ENCODE measurements around the gene PTPRT.

PTPRT gene

GRCh38 chr20:42961771-42962170 is 227.9 kb downstream of the PTPRT start:
- H3K4me2 ChIP-seq (ENCODE audit: low read depth, low read length, poor library complexity, severe bottlenecking): no peak overlapping the region
- no peaks in the 10 kb centered on the region for H3K79me2 ChIP-seq (ENCODE audit: insufficient read depth, low read length)
- no peaks in the 10 kb centered on the region for H3K9me3 ChIP-seq (ENCODE audit: insufficient read depth, low read length)
- no peak overlapping the region for H2AFZ ChIP-seq (ENCODE audit: low read depth, low read length, severe bottlenecking)
- H4K20me1 ChIP-seq (ENCODE audit: low read depth, low read length): no peaks in the 10 kb centered on the region
- no peaks in the 10 kb centered on the region for H3K9me2 ChIP-seq (replicated peaks; ENCODE audit: insufficient read depth, low read length)
- TF ChIP-seq CTCF (IDR thresholded peaks at IDR 0.05; ENCODE audit: insufficient read depth, low read length, poor library complexity, severe bottlenecking): no peak
- no peak for TF ChIP-seq EZH2phosphoT487 (conservative IDR thresholded peaks at IDR 0.05; ENCODE audit: low read length)
- H3K9ac ChIP-seq (ENCODE audit: low read length): no peak overlapping the region
- no peak overlapping the region for H3K4me3 ChIP-seq (ENCODE audit: insufficient read depth, low read length, poor library complexity, severe bottlenecking)
- no peaks in the 10 kb centered on the region for H3K27me3 ChIP-seq (ENCODE audit: low read length)
- no peak overlapping the region for H3K27ac ChIP-seq (ENCODE audit: low read depth, low read length)
- no peaks in the 10 kb centered on the region for H3K36me3 ChIP-seq (ENCODE audit: low read length)
- no peaks in the 10 kb centered on the region for H3F3A ChIP-seq (ENCODE audit: insufficient read depth)

GRCh38 chr20:42959996-42960395 is 229.7 kb downstream of the PTPRT start:
- TF ChIP-seq CTCF (IDR thresholded peaks at IDR 0.05; ENCODE audit: insufficient read depth, low read length, poor library complexity, severe bottlenecking) (no peak), EZH2phosphoT487 (conservative IDR thresholded peaks at IDR 0.05; ENCODE audit: low read length) (no peak)
- Histone ChIP-seq H3K27me3 (ENCODE audit: low read length) (no peaks in the 10 kb centered on the region), H3K36me3 (ENCODE audit: low read length) (no peaks in the 10 kb centered on the region), H3K27ac (ENCODE audit: low read depth, low read length) (no peak overlapping the region), H3K79me2 (ENCODE audit: insufficient read depth, low read length) (no peaks in the 10 kb centered on the region), H3K9ac (ENCODE audit: low read length) (no peak overlapping the region), H3K4me2 (ENCODE audit: low read depth, low read length, poor library complexity, severe bottlenecking) (no peak overlapping the region), H3K9me3 (ENCODE audit: insufficient read depth, low read length) (no peaks in the 10 kb centered on the region), H3F3A (ENCODE audit: insufficient read depth) (no peaks in the 10 kb centered on the region), H2AFZ (ENCODE audit: low read depth, low read length, severe bottlenecking) (no peak overlapping the region), H3K4me3 (ENCODE audit: insufficient read depth, low read length, poor library complexity, severe bottlenecking) (no peak overlapping the region), H3K9me2 (replicated peaks; ENCODE audit: insufficient read depth, low read length) (no peaks in the 10 kb centered on the region), H4K20me1 (ENCODE audit: low read depth, low read length) (no peaks in the 10 kb centered on the region)

GRCh38 chr20:42958367-42959069 is 231.2 kb downstream of the PTPRT start:
- H3K36me3 ChIP-seq (ENCODE audit: low read length): no peaks in the 10 kb centered on the region
- no peak overlapping the region for H3K9ac ChIP-seq (ENCODE audit: low read length)
- H3K79me2 ChIP-seq (ENCODE audit: insufficient read depth, low read length): no peaks in the 10 kb centered on the region

More at GRCh38 chr20:42958367-42959069, 231.2 kb downstream of the PTPRT start:
- H3K4me3 ChIP-seq (ENCODE audit: insufficient read depth, low read length, poor library complexity, severe bottlenecking): no peak overlapping the region
- no peak overlapping the region for H2AFZ ChIP-seq (ENCODE audit: low read depth, low read length, severe bottlenecking)
- H3K9me2 ChIP-seq (replicated peaks; ENCODE audit: insufficient read depth, low read length): no peaks in the 10 kb centered on the region
- H4K20me1 ChIP-seq (ENCODE audit: low read depth, low read length): no peaks in the 10 kb centered on the region
- no peak for TF ChIP-seq EZH2phosphoT487 (conservative IDR thresholded peaks at IDR 0.05; ENCODE audit: low read length)
- TF ChIP-seq CTCF (IDR thresholded peaks at IDR 0.05; ENCODE audit: insufficient read depth, low read length, poor library complexity, severe bottlenecking): no peak
- no peak overlapping the region for H3K27ac ChIP-seq (ENCODE audit: low read depth, low read length)
- no peaks in the 10 kb centered on the region for H3K9me3 ChIP-seq (ENCODE audit: insufficient read depth, low read length)
- H3K27me3 ChIP-seq (ENCODE audit: low read length): no peaks in the 10 kb centered on the region
- H3K4me2 ChIP-seq (ENCODE audit: low read depth, low read length, poor library complexity, severe bottlenecking): no peak overlapping the region
- no peaks in the 10 kb centered on the region for H3F3A ChIP-seq (ENCODE audit: insufficient read depth)

Data from SU-DHL-6 (cell line).